Activated CD4-positive, CD25-positive, alpha-beta regulatory T cell treated with anti-CD3 and anti-CD28 coated beads, Interleukin-2, amount 50 U/mL, for 72 hours (primary cell): ENCODE data around the gene RPTOR.

ENCODE experiments used
- DNase-seq: peaks from one replicate; pipeline ENCODE4 v3.0.0; 2021

The RPTOR gene

GRCh38 chr17:80923211-80924110 lies 378.8 kb downstream of the RPTOR start:
- no peak for DNase-seq

GRCh38 chr17:80924111-80924806 lies 379.6 kb downstream of the RPTOR start:
- DNase-seq: no peak

GRCh38 chr17:80924807-80925610 lies 380.4 kb downstream of the RPTOR start:
- no peak for DNase-seq

GRCh38 chr17:80925688-80926335 lies 381.2 kb downstream of the RPTOR start:
- DNase-seq: no peak

- no peak for DNase-seq
Measured at GRCh38 chr17:80926591-80927250, 382.1 kb downstream of the RPTOR start.

- DNase-seq: no peak
Measured at GRCh38 chr17:80927791-80928216, 383.2 kb downstream of the RPTOR start.

GRCh38 chr17:80929449-80929848 lies 384.8 kb downstream of the RPTOR start:
- DNase-seq: no peak

- DNase-seq: no peak
Measured at GRCh38 chr17:80930335-80931279, 386.0 kb downstream of the RPTOR start.

GRCh38 chr17:80931421-80932265 lies 387.0 kb downstream of the RPTOR start:
- no peak for DNase-seq

- DNase-seq: no peak
Measured at GRCh38 chr17:80935526-80935925, 390.9 kb downstream of the RPTOR start.

GRCh38 chr17:80936218-80936617 lies 391.6 kb downstream of the RPTOR start:
- no peak for DNase-seq

GRCh38 chr17:80936723-80937122 lies 392.1 kb downstream of the RPTOR start:
- DNase-seq: no peak

GRCh38 chr17:80937462-80938381 lies 393.1 kb downstream of the RPTOR start:
- no peak for DNase-seq

GRCh38 chr17:80938556-80938955 lies 393.9 kb downstream of the RPTOR start:
- DNase-seq: no peak

GRCh38 chr17:80939151-80940145 lies 394.8 kb downstream of the RPTOR start:
- DNase-seq: no peak

GRCh38 chr17:80940171-80941123 lies 395.8 kb downstream of the RPTOR start:
- DNase-seq: no peak
